Activated T-helper 2 cell treated with anti-CD3 and anti-CD28 coated beads, Interferon-gamma antibody, Interleukin-2, Interleukin-4, amounts not matched to agents 10 μg/mL and 5 μg/mL and 100 μg/mL, durations not matched to agents 14 hours and 24 hours and 36 hours (primary cell): ENCODE measurements around the gene TEDC1. TPM values are rescaled to one million over a fixed set of nuclear protein-coding genes. Genes with fewer than 3 reads are reported as not detected.
"Not testable (repeated sequence)": the region's sequence is repeated elsewhere in the genome, so short reads cannot be mapped to it uniquely, and the experiment has no call there.

Source experiments
- DNase-seq: peaks from one replicate; pipeline ENCODE4 v3.0.0; 2021; ENCODE audit warnings: low spot score
- H3K27ac Mint-ChIP-seq: one replicate; pipeline ENCODE4 v1.8.0; 2021; ENCODE audit warnings: mixed read lengths
- H3K27me3 Mint-ChIP-seq: one replicate; pipeline ENCODE4 v1.8.0; 2021; ENCODE audit warnings: low read depth, mixed read lengths
- H3K36me3 Mint-ChIP-seq: one replicate; pipeline ENCODE4 v1.8.0; 2021; ENCODE audit warnings: low read depth, mixed read lengths
- H3K4me1 Mint-ChIP-seq: one replicate; pipeline ENCODE4 v1.8.0; 2021; ENCODE audit warnings: low read depth, mixed read lengths
- H3K4me3 Mint-ChIP-seq: one replicate; pipeline ENCODE4 v1.8.0; 2021; ENCODE audit warnings: low read depth, mild to moderate bottlenecking, moderate library complexity, mixed read lengths
- H3K9me3 Mint-ChIP-seq: one replicate; pipeline ENCODE4 v1.8.0; 2021; ENCODE audit warnings: mixed read lengths
- intact Hi-C: fragments of 100-400 bp; cut with micrococcal nuclease; formaldehyde crosslinking; loops from one replicate; pipeline ENCODE4 v1.15.1; 2023
- total RNA-seq: library from RNA; stranded (reverse); gene quantifications from 2 replicates; pipeline ENCODE4 v1.2.3, GENCODE V29; 2022

Gene TEDC1
- total RNA-seq, 1 donor from 2014 or later, result 38.2 TPM

GRCh38 chr14:105545676-105546075 is 54.6 kb downstream of the TEDC1 start:
- DNase-seq, H3K4me3 Mint-ChIP-seq, intact Hi-C loops, H3K4me1 Mint-ChIP-seq, H3K9me3 Mint-ChIP-seq, H3K36me3 Mint-ChIP-seq, H3K27ac Mint-ChIP-seq: not testable (repeated sequence)
- H3K27me3 Mint-ChIP-seq, result peaks cover 22% of the 10 kb centered on the region

DNA sequence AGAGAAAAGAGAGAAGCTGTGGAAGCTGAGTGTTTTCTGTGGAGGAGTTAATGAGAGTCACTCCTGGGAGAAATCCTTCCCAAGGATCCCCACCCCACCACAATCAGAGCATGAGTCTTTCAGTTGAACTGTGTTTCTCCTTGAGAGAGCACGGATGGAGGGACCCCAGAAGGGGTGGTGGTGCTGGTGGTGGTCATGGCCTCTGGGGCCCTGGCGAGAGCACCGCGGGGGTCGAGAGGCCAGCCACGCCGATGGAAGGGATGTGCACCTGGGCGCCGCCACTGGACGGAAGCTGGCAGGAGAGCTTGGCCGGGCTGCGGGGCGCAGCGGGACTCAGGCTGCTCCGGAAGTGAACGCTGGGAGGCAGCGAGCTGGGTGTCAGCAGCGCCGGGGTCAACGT is 55.4 kb downstream of the TEDC1 start:
- DNase-seq, H3K27ac Mint-ChIP-seq, intact Hi-C loops, H3K9me3 Mint-ChIP-seq, H3K4me3 Mint-ChIP-seq, H3K36me3 Mint-ChIP-seq, H3K4me1 Mint-ChIP-seq: not testable (repeated sequence)
- peaks cover 22% of the 10 kb centered on the region for H3K27me3 Mint-ChIP-seq

DNA sequence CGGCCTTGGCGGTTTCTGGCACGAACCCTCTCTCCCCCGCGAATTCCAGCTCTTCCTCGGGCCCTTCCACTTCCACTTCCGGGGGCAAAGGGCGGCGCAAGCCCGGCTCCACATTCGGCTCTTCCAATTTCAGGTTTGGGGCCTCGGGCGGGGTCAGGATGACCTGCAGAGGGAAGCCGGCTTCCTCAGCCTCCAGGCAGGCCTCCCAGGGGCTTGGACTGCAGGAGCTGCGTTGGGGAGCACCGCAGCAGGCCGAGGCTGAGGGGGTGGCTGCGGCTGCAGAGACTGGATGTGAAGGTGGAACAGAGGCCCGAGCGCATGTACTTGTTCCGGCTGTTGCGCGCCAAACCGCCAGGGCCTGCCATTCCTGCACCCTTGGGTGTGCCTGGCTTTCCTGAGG is 56.0 kb downstream of the TEDC1 start:
- H3K4me1 Mint-ChIP-seq, H3K4me3 Mint-ChIP-seq, H3K27ac Mint-ChIP-seq, DNase-seq, intact Hi-C loops, H3K36me3 Mint-ChIP-seq, H3K9me3 Mint-ChIP-seq: not testable (repeated sequence)
- H3K27me3 Mint-ChIP-seq, result peaks cover 17% of the 10 kb centered on the region

GRCh38 chr14:105547741-105548169 is 56.7 kb downstream of the TEDC1 start:
- intact Hi-C loops, result no loop called here
- Mint-ChIP-seq H3K4me3 (no peak overlapping the region), H3K4me1 (no peaks in the 10 kb centered on the region), H3K27ac (no peak overlapping the region), H3K27me3 (peaks cover 14% of the 10 kb centered on the region), H3K9me3 (no peaks in the 10 kb centered on the region), H3K36me3 (no peaks in the 10 kb centered on the region)
- no peak for DNase-seq

Other genes with a start within 250 kb of the TEDC1 start
- 38.4 and 38.6 TPM in 2 replicates for gene BTBD6, start 242.7 kb upstream of the TEDC1 start, total RNA-seq
- gene BRF1, start 190.2 kb upstream of the TEDC1 start, total RNA-seq, result 44.0 TPM in 2 replicates
- 35.2 and 36.8 TPM in 2 replicates for gene PACS2, start 176.5 kb upstream of the TEDC1 start, total RNA-seq
- 4.7 and 5.0 TPM in 2 replicates for gene TEX22, start 92.7 kb upstream of the TEDC1 start, total RNA-seq
- 170 and 172 TPM in 2 replicates for gene MTA1, start 71.4 kb upstream of the TEDC1 start, total RNA-seq
- gene CRIP2, start 16.4 kb upstream of the TEDC1 start, total RNA-seq, result 0.16 and 0.55 TPM in 2 replicates
- gene CRIP1, start 4.4 kb upstream of the TEDC1 start, total RNA-seq, result 156 and 185 TPM in 2 replicates
- 8.2 and 9.6 TPM in 2 replicates for gene TMEM121, start 35.3 kb downstream of the TEDC1 start, total RNA-seq